WTC11 (cell line): ENCODE measurements around the gene SHF. TPM values are rescaled to one million over a fixed set of nuclear protein-coding genes. Genes with fewer than 3 reads are reported as not detected.
A peak's percentile ranks its signal among the peaks of the same experiment; 100 is the strongest.

Experiments
- ATAC-seq: fragments of 200-7000 bp; cut with Tn5 transposase; 2 replicates; pipeline ENCODE4 v1.10.0; 2021; ENCODE audit warnings: mild to moderate bottlenecking, moderate library complexity
- CTCF ChIA-PET: fragments of 300-600 bp; sonication (Branson Sonifier 250); formaldehyde crosslinking; loops from one replicate; lab custom pipeline; 2021; ENCODE audit warnings: antibody characterized with exemption; lab: Charles Lee
- POLR2A ChIA-PET: fragments of 350-600 bp; sonication (Branson Sonifier 250); formaldehyde crosslinking; loops from one replicate; lab custom pipeline; 2021; ENCODE audit warnings: antibody characterized with exemption; lab: Charles Lee
- DNase-seq: peaks from one replicate; pipeline ENCODE4 v3.0.0; 2021; ENCODE audit warnings: low spot score
- H3K27ac Mint-ChIP-seq: 2 replicates; pipeline ENCODE4 v1.8.0; 2021; ENCODE audit warnings: mixed read lengths
- H3K27me3 Mint-ChIP-seq: 2 replicates; pipeline ENCODE4 v1.8.0; 2021; ENCODE audit warnings: low read depth, mild to moderate bottlenecking, moderate library complexity, mixed read lengths
- H3K36me3 Mint-ChIP-seq: 2 replicates; pipeline ENCODE4 v1.8.0; 2021; ENCODE audit warnings: mixed read lengths
- H3K4me1 Mint-ChIP-seq: 2 replicates; pipeline ENCODE4 v1.8.0; 2022; ENCODE audit warnings: mixed read lengths
- H3K4me3 Mint-ChIP-seq: 2 replicates; pipeline ENCODE4 v1.8.0; 2021; ENCODE audit warnings: mild to moderate bottlenecking, moderate library complexity, mixed read lengths
- H3K9me3 Mint-ChIP-seq: 2 replicates; pipeline ENCODE4 v1.8.0; 2021; ENCODE audit warnings: mixed read lengths
- ATF1 ChIP-seq: sonication (generic); formaldehyde crosslinking; IDR thresholded peaks from 2 replicates; pipeline ENCODE4 v1.8.1; 2023; ENCODE audit warnings: mild to moderate bottlenecking, moderate library complexity, missing genetic modification reagents
- CDX4 ChIP-seq: fragments of 250-450 bp; sonication (Bioruptor Pico); IDR thresholded peaks from 2 replicates; pipeline ENCODE4 v1.9.0; 2021; ENCODE audit warnings: moderate library complexity, mild to moderate bottlenecking, inconsistent platforms, borderline replicate concordance
- EMX1 ChIP-seq: fragments of 250-450 bp; sonication (Bioruptor Pico); IDR thresholded peaks from 2 replicates; pipeline ENCODE4 v1.8.0; 2021; ENCODE audit warnings: mild to moderate bottlenecking
- GABPB1 ChIP-seq: sonication (generic); formaldehyde crosslinking; IDR thresholded peaks from 2 replicates; pipeline ENCODE4 v1.8.1; 2023; ENCODE audit warnings: mild to moderate bottlenecking, missing genetic modification reagents
- HMGXB4 ChIP-seq: sonication (generic); formaldehyde crosslinking; IDR thresholded peaks from 2 replicates; pipeline ENCODE4 v1.8.1; 2023; ENCODE audit warnings: mild to moderate bottlenecking, moderate library complexity, missing genetic modification reagents
- JUN ChIP-seq: sonication (generic); formaldehyde crosslinking; IDR thresholded peaks from 2 replicates; pipeline ENCODE4 v1.8.0; 2023; ENCODE audit warnings: mild to moderate bottlenecking, missing genetic modification reagents
- RORB ChIP-seq: fragments of 250-450 bp; sonication (Bioruptor Pico); IDR thresholded peaks from 2 replicates; pipeline ENCODE4 v1.9.0; 2021; ENCODE audit warnings: mild to moderate bottlenecking
- SMAD3 ChIP-seq: sonication (generic); formaldehyde crosslinking; IDR thresholded peaks from 2 replicates; pipeline ENCODE4 v1.8.0; 2022; ENCODE audit warnings: missing genetic modification reagents, mild to moderate bottlenecking, borderline replicate concordance
- SMAD4 ChIP-seq: sonication (generic); formaldehyde crosslinking; IDR thresholded peaks from 2 replicates; pipeline ENCODE4 v1.8.0; 2022; ENCODE audit warnings: mild to moderate bottlenecking, missing genetic modification reagents
- TP53 ChIP-seq: sonication (generic); formaldehyde crosslinking; IDR thresholded peaks from 2 replicates; pipeline ENCODE4 v1.8.1; 2023; ENCODE audit warnings: mild to moderate bottlenecking, missing genetic modification reagents
- ZBTB43 ChIP-seq: sonication (generic); formaldehyde crosslinking; IDR thresholded peaks from 2 replicates; pipeline ENCODE4 v1.8.1; 2023; ENCODE audit warnings: mild to moderate bottlenecking, missing genetic modification reagents
- ZMAT4 ChIP-seq: fragments of 250-450 bp; sonication (Bioruptor Pico); IDR thresholded peaks from 2 replicates; pipeline ENCODE4 v1.9.0; 2021; ENCODE audit warnings: mild to moderate bottlenecking
- total RNA-seq: library from RNA; stranded (reverse); gene quantifications from 3 replicates; pipeline ENCODE4 v1.2.3, GENCODE V29; 2021
- TF ChIP-seq, protein P1 (sequence below): sonication (generic); formaldehyde crosslinking; IDR thresholded peaks from 2 replicates; pipeline ENCODE4 v1.8.1; 2023; ENCODE audit warnings: mild to moderate bottlenecking, missing genetic modification reagents
- TF ChIP-seq, protein P2 (sequence below): sonication (generic); formaldehyde crosslinking; IDR thresholded peaks from 2 replicates; pipeline ENCODE4 v1.8.1; 2022; ENCODE audit warnings: low read depth, mild to moderate bottlenecking, moderate library complexity, missing genetic modification reagents, borderline replicate concordance

The SHF gene
- total RNA-seq, 1 experiment from 2014 or later, result 30.6 TPM

DNA sequence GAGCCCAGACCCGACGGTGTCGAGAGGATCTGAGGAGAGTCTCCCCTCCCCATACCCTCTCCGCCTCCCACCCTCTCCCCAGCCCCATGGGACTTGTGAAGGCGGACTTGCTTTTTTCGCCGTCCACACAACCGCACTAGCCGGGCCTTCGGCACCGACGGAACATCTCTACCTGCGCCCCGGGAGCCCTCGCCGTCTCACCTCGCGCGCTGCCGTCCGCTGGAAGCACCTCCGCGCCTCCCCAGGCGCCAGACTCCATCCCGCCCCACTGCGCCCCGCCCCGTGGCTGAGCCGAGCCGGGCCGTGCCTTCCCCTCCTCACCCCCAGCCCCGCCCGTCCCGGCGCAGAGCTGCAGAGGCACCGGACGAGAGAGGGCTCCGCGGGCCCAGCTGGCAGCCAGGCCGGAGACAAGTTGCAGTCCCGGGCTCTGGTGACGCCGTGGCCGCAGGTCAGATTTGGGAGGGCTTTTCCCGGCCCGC is 58.1 kb downstream of the SHF start, which contains the start of the genes DUOX1 and DUOXA1:
Gene DUOX1 (plus strand): TSS at position 344 of the 479 bp plus-strand sequence. CDS start 1,973 bp downstream, outside the sequence.
Gene DUOXA1 (minus strand): TSS at position 229 of the 479 bp plus-strand sequence. CDS start 6,865 bp downstream, outside the sequence.
- ChIA-PET CTCF (interaction anchor here (0.5 to 11.0 kb wide), 7 partner anchors 15 to 824 kb away, joined by 3 to 231 read pairs (median 3); partner anchors contain the start of genes DUOX2 and DUOXA2), POLR2A (interaction anchor here (1.5 kb wide), 1 partner anchor 81 kb away, joined by 4 read pairs; no protein-coding TSS in a partner anchor)
- Mint-ChIP-seq H3K4me3 (peak within 1 kb of the TSS; percentile 71), H3K27ac (no peak within 1 kb of the TSS), H3K27me3 (peaks cover 100% of the 10 kb centered on the region), H3K9me3 (no peaks in the 10 kb centered on the region), H3K4me1 (peaks cover 7% of the 10 kb centered on the region), H3K36me3 (no peaks in the 10 kb centered on the region)
- TF ChIP-seq TP53 (CRISPR knock-in tag), result 0 out of 2 replicates have a peak, but pooled peaks have one; percentile 16
- TF ChIP-seq, protein P1, sequence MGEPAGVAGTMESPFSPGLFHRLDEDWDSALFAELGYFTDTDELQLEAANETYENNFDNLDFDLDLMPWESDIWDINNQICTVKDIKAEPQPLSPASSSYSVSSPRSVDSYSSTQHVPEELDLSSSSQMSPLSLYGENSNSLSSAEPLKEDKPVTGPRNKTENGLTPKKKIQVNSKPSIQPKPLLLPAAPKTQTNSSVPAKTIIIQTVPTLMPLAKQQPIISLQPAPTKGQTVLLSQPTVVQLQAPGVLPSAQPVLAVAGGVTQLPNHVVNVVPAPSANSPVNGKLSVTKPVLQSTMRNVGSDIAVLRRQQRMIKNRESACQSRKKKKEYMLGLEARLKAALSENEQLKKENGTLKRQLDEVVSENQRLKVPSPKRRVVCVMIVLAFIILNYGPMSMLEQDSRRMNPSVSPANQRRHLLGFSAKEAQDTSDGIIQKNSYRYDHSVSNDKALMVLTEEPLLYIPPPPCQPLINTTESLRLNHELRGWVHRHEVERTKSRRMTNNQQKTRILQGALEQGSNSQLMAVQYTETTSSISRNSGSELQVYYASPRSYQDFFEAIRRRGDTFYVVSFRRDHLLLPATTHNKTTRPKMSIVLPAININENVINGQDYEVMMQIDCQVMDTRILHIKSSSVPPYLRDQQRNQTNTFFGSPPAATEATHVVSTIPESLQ (CRISPR knock-in tag), result no peak
- ATAC-seq (peak; percentile 76), DNase-seq (peak; percentile 69)

DNA sequence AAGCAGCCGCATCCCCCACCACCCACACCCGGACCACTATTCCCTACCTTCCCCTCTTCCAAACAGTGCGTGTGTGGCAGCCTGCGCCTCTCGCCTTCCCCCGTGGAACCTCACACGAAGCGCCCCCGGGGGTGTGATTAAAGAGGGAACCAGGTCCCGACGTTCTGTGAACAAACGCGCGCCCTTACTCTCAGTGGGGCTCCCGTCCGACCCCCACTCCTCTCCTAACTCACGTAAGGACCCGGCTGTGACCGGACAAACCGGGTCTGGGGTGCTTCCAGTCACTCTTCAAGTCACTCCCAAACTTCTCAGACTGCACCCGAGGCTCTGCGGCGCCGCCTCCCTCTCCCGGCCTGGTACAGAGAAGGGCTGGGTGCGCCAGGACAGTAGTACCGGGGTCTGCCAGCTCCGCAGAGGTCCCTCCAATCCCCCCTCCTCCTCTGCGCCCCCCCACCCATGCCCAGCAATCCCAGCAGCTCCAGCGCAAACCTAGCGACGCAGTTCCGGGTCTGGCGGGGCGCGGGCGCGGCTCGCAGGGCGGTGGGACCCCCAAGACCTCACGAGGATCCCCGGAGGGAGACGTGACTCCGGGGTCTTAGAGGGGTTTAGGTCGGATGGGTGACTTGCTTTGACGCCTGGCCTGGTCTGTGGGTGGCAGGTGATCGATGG is 58.7 kb downstream of the SHF start:
- Mint-ChIP-seq H3K36me3 (no peaks in the 10 kb centered on the region), H3K4me3 (peak overlapping the region; percentile 71), H3K27me3 (peaks cover 99% of the 10 kb centered on the region), H3K9me3 (no peaks in the 10 kb centered on the region), H3K4me1 (peaks cover 5% of the 10 kb centered on the region), H3K27ac (no peak overlapping the region)
- TF ChIP-seq HMGXB4 (CRISPR knock-in tag), result 0 out of 2 replicates have a peak, but pooled peaks have one; percentile 20
- TF ChIP-seq TP53 (CRISPR knock-in tag), result peak; percentile 43; the same call in 1 of the 2 replicates
- no peak for TF ChIP-seq EMX1 (CRISPR knock-in tag)
- ATAC-seq (peak; percentile 46), DNase-seq (no peak)
- ChIA-PET CTCF (interaction anchor here (0.5 to 11.0 kb wide), 6 partner anchors 14 to 251 kb away, joined by 3 to 231 read pairs (median 4); partner anchors contain the start of genes DUOX2 and DUOXA2), POLR2A (interaction anchor here (1.5 kb wide), 1 partner anchor 82 kb away, joined by 4 read pairs; no protein-coding TSS in a partner anchor)

DNA sequence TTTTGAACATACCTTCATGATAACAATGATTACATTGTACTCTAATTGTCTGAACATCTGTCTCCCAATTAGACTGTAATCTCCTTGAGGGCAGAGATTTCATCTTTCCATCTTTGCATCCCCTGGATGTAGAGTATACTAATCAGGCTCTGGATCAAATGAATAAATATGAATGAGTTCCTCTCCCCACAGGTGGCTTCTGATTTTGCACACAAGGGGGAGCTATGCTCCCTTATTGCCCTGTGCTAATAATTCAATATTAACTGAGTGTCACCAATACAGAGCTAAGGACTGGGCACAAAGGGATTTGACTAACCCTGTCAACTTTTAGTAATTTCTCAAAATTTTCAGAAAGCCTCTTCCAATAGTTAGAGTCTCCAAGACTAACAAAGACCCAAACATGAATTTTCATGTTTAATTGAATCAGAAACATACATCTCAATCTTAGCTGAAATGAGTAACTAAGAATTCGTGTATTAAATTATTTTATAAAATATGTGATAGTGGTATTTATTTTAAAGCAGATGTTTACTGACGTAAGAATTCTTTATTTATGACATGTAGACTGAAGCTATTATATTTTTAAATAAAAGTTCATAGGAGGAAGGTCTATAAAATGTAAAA is 61.1 kb downstream of the SHF start:
- H3K4me1 Mint-ChIP-seq, result peaks cover 5% of the 10 kb centered on the region
- TF ChIP-seq GABPB1 (CRISPR knock-in tag) (no peak), ZMAT4 (CRISPR knock-in tag) (no peak), JUN (CRISPR knock-in tag) (no peak)
- TF ChIP-seq, all 79 proteins: peak for 0
- Mint-ChIP-seq H3K9me3 (no peaks in the 10 kb centered on the region), H3K27me3 (peaks cover 99% of the 10 kb centered on the region), H3K27ac (no peak overlapping the region), H3K4me3 (no peak overlapping the region), H3K36me3 (no peaks in the 10 kb centered on the region)
- ATAC-seq (no peak), DNase-seq (no peak)
- CTCF ChIA-PET, result interaction anchor here (0.6 to 11.0 kb wide), 24 partner anchors 9 to 276 kb away, joined by 3 to 231 read pairs (median 5); partner anchors contain the start of genes DUOX2 and DUOXA2
- POLR2A ChIA-PET, result interaction anchor here (0.6 kb wide), 1 partner anchor 240 kb away, joined by 3 read pairs; no protein-coding TSS in a partner anchor

- CTCF ChIA-PET, result interaction anchor here (1.3 to 1.7 kb wide), 5 partner anchors 9 to 270 kb away, joined by 3 to 6 read pairs (median 4); partner anchors contain the start of genes DUOX2 and DUOXA2
- POLR2A ChIA-PET, result no interaction called here
- no peak for ATAC-seq
- Mint-ChIP-seq H3K36me3 (no peaks in the 10 kb centered on the region), H3K9me3 (no peaks in the 10 kb centered on the region), H3K4me1 (peaks cover 1% of the 10 kb centered on the region; the same call in 1 of the 2 replicates), H3K27ac (no peak overlapping the region), H3K27me3 (peaks cover 96% of the 10 kb centered on the region), H3K4me3 (no peak overlapping the region)
- DNase-seq, result no peak
- TF ChIP-seq ZBTB43 (no peak), SMAD4 (CRISPR knock-in tag) (no peak), CDX4 (CRISPR knock-in tag) (no peak), RORB (CRISPR knock-in tag) (no peak), SMAD3 (CRISPR knock-in tag) (no peak), GABPB1 (CRISPR knock-in tag) (no peak), ATF1 (no peak)
- TF ChIP-seq, protein P2, sequence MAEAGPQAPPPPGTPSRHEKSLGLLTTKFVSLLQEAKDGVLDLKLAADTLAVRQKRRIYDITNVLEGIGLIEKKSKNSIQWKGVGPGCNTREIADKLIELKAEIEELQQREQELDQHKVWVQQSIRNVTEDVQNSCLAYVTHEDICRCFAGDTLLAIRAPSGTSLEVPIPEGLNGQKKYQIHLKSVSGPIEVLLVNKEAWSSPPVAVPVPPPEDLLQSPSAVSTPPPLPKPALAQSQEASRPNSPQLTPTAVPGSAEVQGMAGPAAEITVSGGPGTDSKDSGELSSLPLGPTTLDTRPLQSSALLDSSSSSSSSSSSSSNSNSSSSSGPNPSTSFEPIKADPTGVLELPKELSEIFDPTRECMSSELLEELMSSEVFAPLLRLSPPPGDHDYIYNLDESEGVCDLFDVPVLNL (CRISPR knock-in tag), result no peak
Observed at GRCh38 chr15:45123397-45123796, 64.4 kb downstream of the SHF start.
